ENCODE results near the gene SLC33A1. TPM values are rescaled to one million over a fixed set of nuclear protein-coding genes. Genes with fewer than 3 reads are reported as not detected.
"Not testable (repeated sequence)": the region's sequence is repeated elsewhere in the genome, so short reads cannot be mapped to it uniquely, and the experiment has no call there.

SLC33A1 gene
- total RNA-seq, 1 experiment from 2014 or later = 28.6 TPM

GRCh38 chr3:155870133-155870944 is 16.1 kb upstream of the SLC33A1 start, which contains the start of gene GMPS:
GMPS (plus strand) TSS chr3:155870650; CDS start chr3:155870871, 221 bp downstream.
- Histone ChIP-seq H3K27ac (peak within 1 kb of the TSS; percentile 79), H2AFZ (peak within 1 kb of the TSS; percentile 99), H4K20me1 (ENCODE audit: insufficient read depth) (peaks cover 34% of the 10 kb centered on the region), H3K9me2 (ENCODE audit: insufficient read depth) (no peaks in the 10 kb centered on the region), H3K4me3 (peak within 1 kb of the TSS; percentile 91), H3K4me2 (peak within 1 kb of the TSS; percentile 95), H3K79me2 (ENCODE audit: low read depth) (peaks cover 48% of the 10 kb centered on the region), H3K36me3 (ENCODE audit: low read depth) (no peaks in the 10 kb centered on the region), H3K4me1 (replicated peaks; ENCODE audit: insufficient read depth) (peaks cover 21% of the 10 kb centered on the region), H3F3A (ENCODE audit: insufficient read depth, low read depth) (peaks cover 12% of the 10 kb centered on the region), H3K27me3 (ENCODE audit: insufficient read depth, low read depth) (no peaks in the 10 kb centered on the region), H3K9me3 (ENCODE audit: insufficient read depth, low read depth) (no peaks in the 10 kb centered on the region)
- intact Hi-C loops (cut with micrococcal nuclease; ENCODE audit: unreplicated experiment) = loop anchor here (1.0 to 10.0 kb wide), 4 partner anchors 16 to 1627 kb away; partner anchors contain the start of gene SLC33A1
- peak; percentile 84 to 99 for DNase-seq
- TF ChIP-seq EZH2 (IDR thresholded peaks at IDR 0.05; ENCODE audit: low read depth) = no peak
- peak; percentile 58 for TF ChIP-seq CTCF (conservative IDR thresholded peaks at IDR 0.05)
- ChIA-PET CTCF (interaction anchor here (0.7 to 0.8 kb wide), 2 partner anchors 64 to 1750 kb away, joined by 3 read pairs; partner anchors contain the start of gene C3orf33), POLR2A (ENCODE audit: unreplicated experiment) (interaction anchor here (0.5 to 0.8 kb wide), 7 partner anchors 17 to 1629 kb away, joined by 3 to 11 read pairs (median 6); no protein-coding TSS in a partner anchor)
- BruUV-seq (replicated peaks) = no TSS peak

GRCh38 chr3:155869691-155870090 is 15.5 kb upstream of the SLC33A1 start:
- peaks cover 21% of the 10 kb centered on the region for H3K4me1 ChIP-seq (replicated peaks; ENCODE audit: insufficient read depth)
- H3K9me3 ChIP-seq (ENCODE audit: insufficient read depth, low read depth) = no peaks in the 10 kb centered on the region
- H3K79me2 ChIP-seq (ENCODE audit: low read depth) = peaks cover 42% of the 10 kb centered on the region
- CTCF ChIA-PET = interaction anchor here (0.7 to 0.8 kb wide), 2 partner anchors 63 to 1749 kb away, joined by 3 read pairs; partner anchors contain the start of gene C3orf33
- POLR2A ChIA-PET (ENCODE audit: unreplicated experiment) = interaction anchor here (0.5 to 0.8 kb wide), 5 partner anchors 17 to 1630 kb away, joined by 3 to 11 read pairs (median 6); no protein-coding TSS in a partner anchor
- peak overlapping the region; percentile 91 for H3K4me3 ChIP-seq
- H3F3A ChIP-seq (ENCODE audit: insufficient read depth, low read depth) = peaks cover 12% of the 10 kb centered on the region
- intact Hi-C loops (cut with micrococcal nuclease; ENCODE audit: unreplicated experiment) = loop anchor here (1.0 to 10.0 kb wide), 4 partner anchors 15 to 1628 kb away; partner anchors contain the start of gene SLC33A1
- H2AFZ ChIP-seq = peak overlapping the region; percentile 93
- H3K9me2 ChIP-seq (ENCODE audit: insufficient read depth) = no peaks in the 10 kb centered on the region
- H3K27me3 ChIP-seq (ENCODE audit: insufficient read depth, low read depth) = no peaks in the 10 kb centered on the region
- H4K20me1 ChIP-seq (ENCODE audit: insufficient read depth) = peaks cover 28% of the 10 kb centered on the region
- H3K36me3 ChIP-seq (ENCODE audit: low read depth) = no peaks in the 10 kb centered on the region
- peak overlapping the region; percentile 78 for H3K4me2 ChIP-seq
- peak overlapping the region; percentile 65 for H3K27ac ChIP-seq
- TF ChIP-seq CTCF (conservative IDR thresholded peaks at IDR 0.05) = no peak
- no peak for TF ChIP-seq EZH2 (IDR thresholded peaks at IDR 0.05; ENCODE audit: low read depth)
- BruUV-seq (replicated peaks) = TSS peak; percentile 87
- DNase-seq = no peak

- CTCF ChIA-PET = no interaction called here
- H3K27ac ChIP-seq = no peak overlapping the region
- H3K36me3 ChIP-seq (ENCODE audit: low read depth) = no peaks in the 10 kb centered on the region
- H4K20me1 ChIP-seq (ENCODE audit: insufficient read depth) = no peaks in the 10 kb centered on the region
- H3K4me2 ChIP-seq = no peak overlapping the region
- TF ChIP-seq EZH2 (IDR thresholded peaks at IDR 0.05; ENCODE audit: low read depth) (no peak), CTCF (conservative IDR thresholded peaks at IDR 0.05) (no peak)
- H3K4me3 ChIP-seq = no peak overlapping the region
- H3K27me3 ChIP-seq (ENCODE audit: insufficient read depth, low read depth) = no peaks in the 10 kb centered on the region
- no peaks in the 10 kb centered on the region for H3K4me1 ChIP-seq (replicated peaks; ENCODE audit: insufficient read depth)
- BruUV-seq (replicated peaks) = no TSS peak
- H2AFZ ChIP-seq = no peak overlapping the region
- intact Hi-C loops (cut with micrococcal nuclease; ENCODE audit: unreplicated experiment) = no loop called here
- POLR2A ChIA-PET (ENCODE audit: unreplicated experiment) = interaction anchor here (0.7 kb wide), 1 partner anchor 325 kb away, joined by 21 read pairs; no protein-coding TSS in a partner anchor
- peaks cover 6% of the 10 kb centered on the region; the same call in 1 of the 2 replicates for H3K9me3 ChIP-seq (ENCODE audit: insufficient read depth, low read depth)
- H3F3A ChIP-seq (ENCODE audit: insufficient read depth, low read depth) = no peaks in the 10 kb centered on the region
- DNase-seq = no peak
- no peaks in the 10 kb centered on the region for H3K9me2 ChIP-seq (ENCODE audit: insufficient read depth)
- H3K79me2 ChIP-seq (ENCODE audit: low read depth) = no peaks in the 10 kb centered on the region
Observed at GRCh38 chr3:155863072-155863784, 9.0 kb upstream of the SLC33A1 start.

GRCh38 chr3:155862290-155862982 is 8.2 kb upstream of the SLC33A1 start:
- H3K36me3 ChIP-seq (ENCODE audit: low read depth); H2AFZ ChIP-seq; H4K20me1 ChIP-seq (ENCODE audit: insufficient read depth); H3K4me2 ChIP-seq; H3K9me3 ChIP-seq (ENCODE audit: insufficient read depth, low read depth); H3K4me1 ChIP-seq (replicated peaks; ENCODE audit: insufficient read depth); BruUV-seq (replicated peaks); H3K27me3 ChIP-seq (ENCODE audit: insufficient read depth, low read depth); intact Hi-C loops (cut with micrococcal nuclease; ENCODE audit: unreplicated experiment); H3F3A ChIP-seq (ENCODE audit: insufficient read depth, low read depth); H3K79me2 ChIP-seq (ENCODE audit: low read depth); H3K4me3 ChIP-seq; H3K27ac ChIP-seq; CTCF ChIA-PET; H3K9me2 ChIP-seq (ENCODE audit: insufficient read depth): not testable (repeated sequence)
- POLR2A ChIA-PET (ENCODE audit: unreplicated experiment) = interaction anchor here (0.7 kb wide), 1 partner anchor 8 kb away, joined by 9 read pairs; the partner anchor contains the start of gene SLC33A1
- peak in 1 of 2 experiments; percentile 19 for DNase-seq

Data from PC-9 (cell line).